ENCODE measurements around the gene DCLRE1C. TPM values are rescaled to one million over a fixed set of nuclear protein-coding genes. Genes with fewer than 3 reads are reported as not detected.

Gene DCLRE1C
- total and polyA plus RNA-seq, 2 experiments from 2014 or later = 8.2 to 11.3 TPM

- no peak overlapping the region for H3K27ac ChIP-seq
- no peaks in the 10 kb centered on the region for H3K36me3 ChIP-seq (ENCODE audit: low read depth)
- peak overlapping the region; percentile 82 for H3K4me3 ChIP-seq
- H3K9ac ChIP-seq = peak overlapping the region; percentile 89
- H3K27me3 ChIP-seq (replicated peaks; ENCODE audit: insufficient read depth) = no peaks in the 10 kb centered on the region
- peak; percentile 18 for DNase-seq
- H3K4me1 ChIP-seq (ENCODE audit: insufficient read depth) = 0 out of 2 replicates have a peak, but pooled peaks cover 16% of the 10 kb centered on the region
- 63 to 72% methylated on average over 7 of the region's 7 CpGs for WGBS, 2 experiments (ENCODE audit: low coverage in 1 of 2, low lambda C conversion rate in 2 of 2, missing lambda C conversion rate in 2 of 2)
- in situ Hi-C loops (cut with MboI) = no loop called here
- H3F3A ChIP-seq (ENCODE audit: insufficient read depth) = no peaks in the 10 kb centered on the region
- no peaks in the 10 kb centered on the region for H4K20me1 ChIP-seq (ENCODE audit: insufficient read depth)
- peaks cover 86% of the 10 kb centered on the region for H3K79me2 ChIP-seq (ENCODE audit: insufficient read depth)
- peak overlapping the region; percentile 89 for H2AFZ ChIP-seq
- H3K9me3 ChIP-seq (ENCODE audit: low read depth) = no peaks in the 10 kb centered on the region
- no peaks in the 10 kb centered on the region for H3K9me2 ChIP-seq (ENCODE audit: insufficient read depth)
- no peak for TF ChIP-seq EZH2phosphoT487 (IDR thresholded peaks at IDR 0.05; ENCODE audit: insufficient read depth, low read depth)
- TF ChIP-seq EZH2 (IDR thresholded peaks at IDR 0.05; ENCODE audit: insufficient read depth, poor library complexity, severe bottlenecking) = no peak
- peak overlapping the region; percentile 80 for H3K4me2 ChIP-seq (ENCODE audit: unreplicated experiment)
Measured at GRCh38 chr10:14880229-14880628, 73.7 kb downstream of the DCLRE1C start.

DNA sequence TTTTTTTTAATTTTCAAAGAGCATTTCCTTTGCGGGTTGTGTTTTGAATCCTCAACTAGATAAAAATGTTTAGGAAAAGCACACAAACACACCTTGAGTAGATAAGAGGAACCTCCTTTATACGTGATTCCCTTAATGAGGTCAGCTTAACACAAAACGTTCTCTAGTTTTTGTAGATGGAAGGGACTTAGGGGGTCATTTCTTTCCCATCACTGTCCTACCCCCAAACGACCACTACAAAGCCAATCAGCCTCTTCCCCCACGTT, 74.0 kb downstream of the DCLRE1C start:
- Histone ChIP-seq H3K27me3 (replicated peaks; ENCODE audit: insufficient read depth) (no peaks in the 10 kb centered on the region), H3K4me1 (ENCODE audit: insufficient read depth) (peaks cover 18% of the 10 kb centered on the region; the same call in 1 of the 2 replicates), H2AFZ (peak overlapping the region; percentile 89), H4K20me1 (ENCODE audit: insufficient read depth) (no peaks in the 10 kb centered on the region), H3K9me3 (ENCODE audit: low read depth) (no peaks in the 10 kb centered on the region), H3K36me3 (ENCODE audit: low read depth) (no peaks in the 10 kb centered on the region), H3K9ac (peak overlapping the region; percentile 89), H3K9me2 (ENCODE audit: insufficient read depth) (no peaks in the 10 kb centered on the region), H3K27ac (no peak overlapping the region), H3K4me3 (peak overlapping the region; percentile 82), H3K4me2 (ENCODE audit: unreplicated experiment) (peak overlapping the region; percentile 80), H3K79me2 (ENCODE audit: insufficient read depth) (peaks cover 82% of the 10 kb centered on the region), H3F3A (ENCODE audit: insufficient read depth) (0 out of 2 replicates have a peak, but pooled peaks cover under 1% of the 10 kb centered on the region)
- in situ Hi-C loops (cut with MboI) = no loop called here
- WGBS, 2 experiments (ENCODE audit: low coverage in 1 of 2, low lambda C conversion rate in 2 of 2, missing lambda C conversion rate in 2 of 2) = 2% methylated on average over 5 of the region's 5 CpGs
- DNase-seq = no peak
- no peak for TF ChIP-seq EZH2 (IDR thresholded peaks at IDR 0.05; ENCODE audit: insufficient read depth, poor library complexity, severe bottlenecking)
- TF ChIP-seq EZH2phosphoT487 (IDR thresholded peaks at IDR 0.05; ENCODE audit: insufficient read depth, low read depth) = no peak

- H3F3A ChIP-seq (ENCODE audit: insufficient read depth) = peaks cover 6% of the 10 kb centered on the region; the same call in 1 of the 2 replicates
- DNase-seq = peak; percentile 66
- peaks cover 21% of the 10 kb centered on the region; the same call in 1 of the 2 replicates for H3K4me1 ChIP-seq (ENCODE audit: insufficient read depth)
- in situ Hi-C loops (cut with MboI) = no loop called here
- no peaks in the 10 kb centered on the region for H3K9me3 ChIP-seq (ENCODE audit: low read depth)
- peak overlapping the region; percentile 46 for H3K27ac ChIP-seq
- H3K4me3 ChIP-seq = peak overlapping the region; percentile 82
- peak overlapping the region; percentile 80 for H3K4me2 ChIP-seq (ENCODE audit: unreplicated experiment)
- peak overlapping the region; percentile 89 for H2AFZ ChIP-seq
- H3K79me2 ChIP-seq (ENCODE audit: insufficient read depth) = peaks cover 77% of the 10 kb centered on the region
- peak overlapping the region; percentile 89 for H3K9ac ChIP-seq
- no peak for TF ChIP-seq EZH2 (IDR thresholded peaks at IDR 0.05; ENCODE audit: insufficient read depth, poor library complexity, severe bottlenecking)
- no peak for TF ChIP-seq EZH2phosphoT487 (IDR thresholded peaks at IDR 0.05; ENCODE audit: insufficient read depth, low read depth)
- no peaks in the 10 kb centered on the region for H3K27me3 ChIP-seq (replicated peaks; ENCODE audit: insufficient read depth)
- H4K20me1 ChIP-seq (ENCODE audit: insufficient read depth) = no peaks in the 10 kb centered on the region
- no peaks in the 10 kb centered on the region for H3K9me2 ChIP-seq (ENCODE audit: insufficient read depth)
- 0 to 1% methylated on average over 54 to 60 of the region's 60 CpGs for WGBS, 2 experiments (ENCODE audit: low coverage in 1 of 2, low lambda C conversion rate in 2 of 2, missing lambda C conversion rate in 2 of 2)
- no peaks in the 10 kb centered on the region for H3K36me3 ChIP-seq (ENCODE audit: low read depth)
Measured at GRCh38 chr10:14879124-14879927, 74.6 kb downstream of the DCLRE1C start.

- TF ChIP-seq EZH2phosphoT487 (IDR thresholded peaks at IDR 0.05; ENCODE audit: insufficient read depth, low read depth) = no peak
- no peak for TF ChIP-seq EZH2 (IDR thresholded peaks at IDR 0.05; ENCODE audit: insufficient read depth, poor library complexity, severe bottlenecking)
- H3K4me3 ChIP-seq = peak within 1 kb of the TSS; percentile 82
- H3K9me3 ChIP-seq (ENCODE audit: low read depth) = no peaks in the 10 kb centered on the region
- peaks cover 12% of the 10 kb centered on the region for H3F3A ChIP-seq (ENCODE audit: insufficient read depth)
- no peaks in the 10 kb centered on the region for H4K20me1 ChIP-seq (ENCODE audit: insufficient read depth)
- H3K4me2 ChIP-seq (ENCODE audit: unreplicated experiment) = peak within 1 kb of the TSS; percentile 98
- no peaks in the 10 kb centered on the region for H3K9me2 ChIP-seq (ENCODE audit: insufficient read depth)
- H3K27ac ChIP-seq = peak within 1 kb of the TSS; percentile 84
- H3K4me1 ChIP-seq (ENCODE audit: insufficient read depth) = peaks cover 25% of the 10 kb centered on the region
- peaks cover 69% of the 10 kb centered on the region for H3K79me2 ChIP-seq (ENCODE audit: insufficient read depth)
- peak within 1 kb of the TSS; percentile 89 for H3K9ac ChIP-seq
- peak within 1 kb of the TSS; percentile 89 for H2AFZ ChIP-seq
- in situ Hi-C loops (cut with MboI) = no loop called here
- no peaks in the 10 kb centered on the region for H3K27me3 ChIP-seq (replicated peaks; ENCODE audit: insufficient read depth)
- H3K36me3 ChIP-seq (ENCODE audit: low read depth) = no peaks in the 10 kb centered on the region
- WGBS, 2 experiments (ENCODE audit: low coverage in 1 of 2, low lambda C conversion rate in 2 of 2, missing lambda C conversion rate in 2 of 2) = 1% methylated on average over 46 to 62 of the region's 102 CpGs
- DNase-seq = peak; percentile 99
Measured at GRCh38 chr10:14878266-14879123, 75.4 kb downstream of the DCLRE1C start, which contains the start of gene SUV39H2. TSS of gene SUV39H2 (plus strand) at chr10:14878866. CDS start at chr10:14878889, 23 bp downstream.

Measured in GM23248 (cell line).